Limb (tissue), 2 donors: ENCODE measurements around the gene MAP7D2.
A peak's percentile ranks its signal among the peaks of the same experiment; 100 is the strongest.

Experiments
- DNase-seq, 2 donors: peaks; one replicate each; pipeline ENCODE4 v3.0.0-alpha.2; 2016; ENCODE audit errors: extremely low spot score in 2 of 2

MAP7D2 gene

GRCh38 chrX:19975845-19976244 lies 140.9 kb downstream of the MAP7D2 start:
- DNase-seq, result no peak

- DNase-seq, result no peak
Measured at GRCh38 chrX:19972984-19973383, 143.7 kb downstream of the MAP7D2 start.

GRCh38 chrX:19968276-19968675 lies 148.4 kb downstream of the MAP7D2 start:
- no peak for DNase-seq

GRCh38 chrX:19966056-19966455 lies 150.7 kb downstream of the MAP7D2 start:
- DNase-seq, result no peak

GRCh38 chrX:19964017-19964710 lies 152.5 kb downstream of the MAP7D2 start:
- no peak for DNase-seq

GRCh38 chrX:19960913-19961312 lies 155.8 kb downstream of the MAP7D2 start:
- DNase-seq, result no peak

- DNase-seq, result no peak
Measured at GRCh38 chrX:19958552-19959486, 157.9 kb downstream of the MAP7D2 start.

- peak in 1 of 2 donors; percentile 5 for DNase-seq
Measured at GRCh38 chrX:19956923-19957322, 159.8 kb downstream of the MAP7D2 start.
